Hepatocyte (in vitro differentiated cells): ENCODE data around the gene CAMTA2. TPM values are rescaled to one million over a fixed set of nuclear protein-coding genes. Genes with fewer than 3 reads are reported as not detected.
A peak's percentile ranks its signal among the peaks of the same experiment; 100 is the strongest.

Experiments used
- DNase-seq: peaks from one replicate; pipeline ENCODE4 v3.0.0-alpha.2; 2016; ENCODE audit warnings: low spot score
- H2AFZ ChIP-seq: fragments of 200-600 bp; sonication (generic); 2 replicates; pipeline ENCODE4 v1.6.0; 2016; ENCODE audit warnings: antibody characterized with exemption, mild to moderate bottlenecking
- H3K27ac ChIP-seq: fragments of 200-600 bp; sonication (generic); 2 replicates; pipeline ENCODE4 v1.5.1; 2016; ENCODE audit warnings: mild to moderate bottlenecking
- H3K27me3 ChIP-seq: fragments of 200-600 bp; sonication (generic); 2 replicates; pipeline ENCODE4 v1.6.1; 2016
- H3K36me3 ChIP-seq: fragments of 200-600 bp; sonication (generic); replicated peaks from 2 replicates; pipeline ENCODE4 v1.5.1; 2016; ENCODE audit warnings: low read depth; ENCODE audit not compliant: insufficient read depth
- H3K4me1 ChIP-seq: fragments of 200-600 bp; sonication (generic); 2 replicates; pipeline ENCODE4 v1.5.1; 2016; ENCODE audit warnings: mild to moderate bottlenecking, moderate library complexity; ENCODE audit not compliant: insufficient read depth
- H3K4me2 ChIP-seq: fragments of 200-600 bp; sonication (generic); 2 replicates; pipeline ENCODE4 v1.6.0; 2016
- H3K4me3 ChIP-seq: fragments of 200-600 bp; sonication (generic); 2 replicates; pipeline ENCODE4 v1.5.1; 2016; ENCODE audit warnings: mild to moderate bottlenecking
- H3K79me2 ChIP-seq: fragments of 200-600 bp; sonication (generic); 2 replicates; pipeline ENCODE4 v1.6.0; 2017; ENCODE audit warnings: mild to moderate bottlenecking
- H3K9me2 ChIP-seq: fragments of 200-600 bp; sonication (generic); replicated peaks from 2 replicates; pipeline ENCODE4 v1.6.0; 2017; ENCODE audit warnings: mild to moderate bottlenecking; ENCODE audit not compliant: insufficient read depth
- H3K9me3 ChIP-seq: fragments of 200-600 bp; sonication (generic); 2 replicates; pipeline ENCODE4 v1.5.1; 2016; ENCODE audit warnings: low read depth, mild to moderate bottlenecking
- H4K20me1 ChIP-seq: fragments of 200-600 bp; sonication (generic); 2 replicates; pipeline ENCODE4 v1.6.0; 2016; ENCODE audit warnings: mild to moderate bottlenecking; ENCODE audit not compliant: insufficient read depth, poor library complexity, severe bottlenecking
- CTCF ChIP-seq: fragments of 200-600 bp; sonication (generic); IDR thresholded peaks from 2 replicates; pipeline ENCODE4 v1.5.1; 2016; ENCODE audit warnings: antibody characterized with exemption, mild to moderate bottlenecking; ENCODE audit not compliant: poor library complexity
- EZH2 ChIP-seq: fragments of 200-600 bp; sonication (generic); IDR thresholded peaks from 2 replicates; pipeline ENCODE4 v1.6.1; 2016; ENCODE audit warnings: antibody characterized with exemption, mild to moderate bottlenecking, borderline replicate concordance
- EZH2phosphoT487 ChIP-seq: fragments of 200-600 bp; sonication (generic); IDR thresholded peaks from one replicate; pipeline ENCODE4 v1.6.1; 2018; ENCODE audit warnings: antibody characterized with exemption, mild to moderate bottlenecking, low read depth, moderate library complexity; ENCODE audit not compliant: unreplicated experiment, severe bottlenecking
- WGBS: methylation state at CpG from one replicate; pipeline ENCODE4 v1.1.6; 2016; ENCODE audit warnings: low lambda C conversion rate; ENCODE audit errors: missing lambda C conversion rate; 5-methylcytosine and 5-hydroxymethylcytosine counted together
- polyA plus RNA-seq: library from polyadenylated mRNA; unstranded; fragments of >200 nt; fragmentation: Nextera tagmentation; extraction: Ambion mirVana; gene quantifications from 2 replicates; pipeline ENCODE4 v1.2.1, GENCODE V29; 2016
- total RNA-seq: library from RNA; depleted of rRNA; stranded (reverse); fragments of >200 nt; gene quantifications from 2 replicates; pipeline ENCODE4 v1.2.3, GENCODE V29; 2014

Gene CAMTA2
- total and polyA plus RNA-seq, 2 experiments from 2014 or later: 12.5 to 45.6 TPM

GRCh38 chr17:4934173-4934979, 53.1 kb downstream of the CAMTA2 start:
- no peak for TF ChIP-seq EZH2
- TF ChIP-seq CTCF: peak; percentile 17
- Histone ChIP-seq H3K4me1 (peaks cover 12% of the 10 kb centered on the region), H4K20me1 (no peaks in the 10 kb centered on the region), H3K36me3 (no peaks in the 10 kb centered on the region), H3K27ac (no peak overlapping the region), H2AFZ (no peak overlapping the region), H3K4me3 (no peak overlapping the region), H3K79me2 (peaks cover 22% of the 10 kb centered on the region), H3K9me3 (no peaks in the 10 kb centered on the region), H3K27me3 (no peaks in the 10 kb centered on the region), H3K9me2 (no peaks in the 10 kb centered on the region), H3K4me2 (no peak overlapping the region)
- peak; percentile 34 for DNase-seq
- 55% methylated on average over 14 of the region's 14 CpGs for WGBS

DNA sequence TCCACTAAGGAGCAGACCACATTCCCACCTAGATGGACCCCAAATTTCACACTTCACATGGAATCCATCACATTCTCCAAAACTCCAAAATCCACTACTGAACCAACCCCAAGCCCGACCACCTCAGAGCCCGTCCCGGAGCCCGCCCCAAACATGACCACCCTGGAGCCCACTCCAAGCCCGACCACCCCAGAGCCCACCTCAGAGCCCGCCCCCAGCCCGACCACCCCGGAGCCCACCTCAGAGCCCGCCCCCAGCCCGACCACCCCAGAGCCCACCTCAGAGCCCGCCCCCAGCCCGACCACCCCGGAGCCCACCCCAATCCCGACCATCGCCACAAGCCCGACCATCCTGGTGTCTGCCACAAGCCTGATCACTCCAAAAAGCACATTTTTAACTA, 53.8 kb downstream of the CAMTA2 start:
- WGBS: 91% methylated on average over 9 of the region's 16 CpGs
- peaks cover 6% of the 10 kb centered on the region for H3K4me1 ChIP-seq
- H3K27ac ChIP-seq: no peak overlapping the region
- H3K9me3 ChIP-seq: no peaks in the 10 kb centered on the region
- H3K79me2 ChIP-seq: peaks cover 15% of the 10 kb centered on the region
- H3K36me3 ChIP-seq: no peaks in the 10 kb centered on the region
- H2AFZ ChIP-seq: no peak overlapping the region
- no peak overlapping the region for H3K4me2 ChIP-seq
- no peak overlapping the region for H3K4me3 ChIP-seq
- TF ChIP-seq CTCF (no peak), EZH2phosphoT487 (no peak), EZH2 (no peak)
- no peak for DNase-seq
- H3K9me2 ChIP-seq: no peaks in the 10 kb centered on the region
- H4K20me1 ChIP-seq: no peaks in the 10 kb centered on the region
- H3K27me3 ChIP-seq: no peaks in the 10 kb centered on the region

DNA sequence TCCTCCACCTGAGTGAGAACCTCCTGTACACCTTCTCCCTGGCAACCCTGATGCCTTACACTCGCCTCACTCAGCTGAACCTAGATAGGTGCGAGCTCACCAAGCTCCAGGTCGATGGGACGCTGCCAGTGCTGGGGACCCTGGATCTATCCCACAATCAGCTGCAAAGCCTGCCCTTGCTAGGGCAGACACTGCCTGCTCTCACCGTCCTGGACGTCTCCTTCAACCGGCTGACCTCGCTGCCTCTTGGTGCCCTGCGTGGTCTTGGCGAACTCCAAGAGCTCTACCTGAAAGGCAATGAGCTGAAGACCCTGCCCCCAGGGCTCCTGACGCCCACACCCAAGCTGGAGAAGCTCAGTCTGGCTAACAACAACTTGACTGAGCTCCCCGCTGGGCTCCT, 54.7 kb downstream of the CAMTA2 start:
- H3K9me2 ChIP-seq: no peaks in the 10 kb centered on the region
- WGBS: 88% methylated on average over 12 of the region's 12 CpGs
- no peaks in the 10 kb centered on the region for H3K4me1 ChIP-seq

More for the DNA sequence above, 54.7 kb downstream of the CAMTA2 start:
- Histone ChIP-seq H3K79me2 (peaks cover 6% of the 10 kb centered on the region), H4K20me1 (no peaks in the 10 kb centered on the region), H3K9me3 (no peaks in the 10 kb centered on the region), H3K36me3 (no peaks in the 10 kb centered on the region), H3K4me3 (no peak overlapping the region), H3K27me3 (no peaks in the 10 kb centered on the region), H3K27ac (no peak overlapping the region), H3K4me2 (no peak overlapping the region), H2AFZ (no peak overlapping the region)
- DNase-seq: no peak
- TF ChIP-seq CTCF: no peak
- no peak for TF ChIP-seq EZH2
- TF ChIP-seq EZH2phosphoT487: no peak
